Measurements from ENCODE around the gene CDH23.

DNA sequence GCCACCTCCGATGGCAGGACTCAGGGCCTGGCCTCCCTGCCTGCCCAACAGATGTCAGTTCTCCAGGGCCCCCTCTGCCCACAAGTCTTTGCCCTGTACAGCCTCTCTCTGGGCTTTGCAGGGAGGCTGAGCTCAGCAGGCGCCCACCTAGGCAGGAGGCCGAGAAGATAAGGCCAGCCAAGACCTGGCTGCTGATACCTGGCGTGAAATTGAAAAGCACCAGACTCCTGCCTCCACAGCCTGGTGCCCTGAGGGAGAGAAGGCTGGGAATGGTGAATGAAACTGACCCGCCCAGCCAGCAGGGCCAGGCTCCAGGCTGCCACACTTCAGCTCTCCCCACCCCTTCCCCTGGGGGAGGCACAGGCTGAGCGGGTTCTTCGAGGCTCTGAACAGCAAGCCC is 145.8 kb downstream of the CDH23 start:
- TF ChIP-seq, protein P1, sequence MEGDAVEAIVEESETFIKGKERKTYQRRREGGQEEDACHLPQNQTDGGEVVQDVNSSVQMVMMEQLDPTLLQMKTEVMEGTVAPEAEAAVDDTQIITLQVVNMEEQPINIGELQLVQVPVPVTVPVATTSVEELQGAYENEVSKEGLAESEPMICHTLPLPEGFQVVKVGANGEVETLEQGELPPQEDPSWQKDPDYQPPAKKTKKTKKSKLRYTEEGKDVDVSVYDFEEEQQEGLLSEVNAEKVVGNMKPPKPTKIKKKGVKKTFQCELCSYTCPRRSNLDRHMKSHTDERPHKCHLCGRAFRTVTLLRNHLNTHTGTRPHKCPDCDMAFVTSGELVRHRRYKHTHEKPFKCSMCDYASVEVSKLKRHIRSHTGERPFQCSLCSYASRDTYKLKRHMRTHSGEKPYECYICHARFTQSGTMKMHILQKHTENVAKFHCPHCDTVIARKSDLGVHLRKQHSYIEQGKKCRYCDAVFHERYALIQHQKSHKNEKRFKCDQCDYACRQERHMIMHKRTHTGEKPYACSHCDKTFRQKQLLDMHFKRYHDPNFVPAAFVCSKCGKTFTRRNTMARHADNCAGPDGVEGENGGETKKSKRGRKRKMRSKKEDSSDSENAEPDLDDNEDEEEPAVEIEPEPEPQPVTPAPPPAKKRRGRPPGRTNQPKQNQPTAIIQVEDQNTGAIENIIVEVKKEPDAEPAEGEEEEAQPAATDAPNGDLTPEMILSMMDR (IDR thresholded peaks at IDR 0.05 in 2 of 3, conservative IDR thresholded peaks at IDR 0.05 in 1 of 3; ENCODE audit: insufficient read depth in 2 of 3, low read depth in 1 of 3, low read length in 3 of 3) = no peak
- no peak for TF ChIP-seq RCOR1 (IDR thresholded peaks at IDR 0.05; ENCODE audit: borderline replicate concordance in 1 of 2, low read depth in 2 of 2, low read length in 2 of 2)
- no peak for TF ChIP-seq IRF2 (CRISPR knock-in tag; IDR thresholded peaks at IDR 0.05)
- TF ChIP-seq, protein P2, sequence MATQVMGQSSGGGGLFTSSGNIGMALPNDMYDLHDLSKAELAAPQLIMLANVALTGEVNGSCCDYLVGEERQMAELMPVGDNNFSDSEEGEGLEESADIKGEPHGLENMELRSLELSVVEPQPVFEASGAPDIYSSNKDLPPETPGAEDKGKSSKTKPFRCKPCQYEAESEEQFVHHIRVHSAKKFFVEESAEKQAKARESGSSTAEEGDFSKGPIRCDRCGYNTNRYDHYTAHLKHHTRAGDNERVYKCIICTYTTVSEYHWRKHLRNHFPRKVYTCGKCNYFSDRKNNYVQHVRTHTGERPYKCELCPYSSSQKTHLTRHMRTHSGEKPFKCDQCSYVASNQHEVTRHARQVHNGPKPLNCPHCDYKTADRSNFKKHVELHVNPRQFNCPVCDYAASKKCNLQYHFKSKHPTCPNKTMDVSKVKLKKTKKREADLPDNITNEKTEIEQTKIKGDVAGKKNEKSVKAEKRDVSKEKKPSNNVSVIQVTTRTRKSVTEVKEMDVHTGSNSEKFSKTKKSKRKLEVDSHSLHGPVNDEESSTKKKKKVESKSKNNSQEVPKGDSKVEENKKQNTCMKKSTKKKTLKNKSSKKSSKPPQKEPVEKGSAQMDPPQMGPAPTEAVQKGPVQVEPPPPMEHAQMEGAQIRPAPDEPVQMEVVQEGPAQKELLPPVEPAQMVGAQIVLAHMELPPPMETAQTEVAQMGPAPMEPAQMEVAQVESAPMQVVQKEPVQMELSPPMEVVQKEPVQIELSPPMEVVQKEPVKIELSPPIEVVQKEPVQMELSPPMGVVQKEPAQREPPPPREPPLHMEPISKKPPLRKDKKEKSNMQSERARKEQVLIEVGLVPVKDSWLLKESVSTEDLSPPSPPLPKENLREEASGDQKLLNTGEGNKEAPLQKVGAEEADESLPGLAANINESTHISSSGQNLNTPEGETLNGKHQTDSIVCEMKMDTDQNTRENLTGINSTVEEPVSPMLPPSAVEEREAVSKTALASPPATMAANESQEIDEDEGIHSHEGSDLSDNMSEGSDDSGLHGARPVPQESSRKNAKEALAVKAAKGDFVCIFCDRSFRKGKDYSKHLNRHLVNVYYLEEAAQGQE (IDR thresholded peaks at IDR 0.05; ENCODE audit: borderline replicate concordance) = no peak
- TF ChIP-seq, protein P2 (CRISPR knock-in tag; IDR thresholded peaks at IDR 0.05; ENCODE audit: low read depth) = no peak
- TF ChIP-seq GATA2 (CRISPR knock-in tag; IDR thresholded peaks at IDR 0.05) = no peak
- no peak for TF ChIP-seq THRAP3 (IDR thresholded peaks at IDR 0.05; ENCODE audit: borderline replicate concordance)
- TF ChIP-seq EP300 (IDR thresholded peaks at IDR 0.05; ENCODE audit: low read length) = no peak
- TF ChIP-seq ZNF41 (CRISPR knock-in tag; conservative IDR thresholded peaks at IDR 0.05) = no peak
- TF ChIP-seq SP2 (IDR thresholded peaks at IDR 0.05; ENCODE audit: extremely low read depth, low read depth, low read length, poor library complexity, severe bottlenecking) = no peak
- TF ChIP-seq ZC3H11A (IDR thresholded peaks at IDR 0.05; ENCODE audit: low read depth, low read length) = no peak
- no peak for TF ChIP-seq ETV6 (IDR thresholded peaks at IDR 0.05; ENCODE audit: borderline replicate concordance in 1 of 2, low read depth in 2 of 2, low read length in 1 of 2)
- no peak for TF ChIP-seq ETV6 (CRISPR knock-in tag; IDR thresholded peaks at IDR 0.05; ENCODE audit: borderline replicate concordance)
- no peak for TF ChIP-seq ZNF695 (CRISPR knock-in tag; IDR thresholded peaks at IDR 0.05)
- no peak for TF ChIP-seq BRCA1 (IDR thresholded peaks at IDR 0.05)
- no peak for TF ChIP-seq BRCA1 (CRISPR knock-in tag; IDR thresholded peaks at IDR 0.05)
